Liver (tissue), 9 donors: ENCODE data around the gene SLC25A41. TPM values are rescaled to one million over a fixed set of nuclear protein-coding genes. Genes with fewer than 3 reads are reported as not detected.
"Not testable (repeated sequence)": the region's sequence is repeated elsewhere in the genome, so short reads cannot be mapped to it uniquely, and the experiment has no call there.

Experiments
- DNase-seq: peaks from one replicate; pipeline ENCODE4 v3.0.0-alpha.2; 2017; ENCODE audit warnings: low spot score
- H3K27ac ChIP-seq, 2 donors: one replicate each; pipeline ENCODE4 v1.7.0; 2013; ENCODE audit warnings: inconsistent platforms in 2 of 2, low read length in 2 of 2, control low read depth in 1 of 2, low read depth in 1 of 2, mild to moderate bottlenecking in 1 of 2
- H3K27me3 ChIP-seq, 4 donors: one replicate each; pipeline versions ENCODE4 v1.6.1 to v1.7.0; 2013; ENCODE audit warnings: low read length in 3 of 4, inconsistent platforms in 1 of 4, mild to moderate bottlenecking in 1 of 4, moderate library complexity in 1 of 4; ENCODE audit not compliant: control insufficient read depth in 4 of 4, insufficient read depth in 4 of 4
- H3K36me3 ChIP-seq, 4 donors: one replicate each; pipeline versions ENCODE4 v1.6.1 to v1.7.0; 2013; ENCODE audit warnings: low read length in 3 of 4, mild to moderate bottlenecking in 3 of 4, low read depth in 1 of 4, moderate library complexity in 1 of 4; ENCODE audit not compliant: control insufficient read depth in 4 of 4, insufficient read depth in 3 of 4
- H3K4me1 ChIP-seq, 4 donors: one replicate each; pipeline versions ENCODE4 v1.6.1 to v1.7.0; 2013; ENCODE audit warnings: low read length in 3 of 4, mild to moderate bottlenecking in 3 of 4, moderate library complexity in 1 of 4; ENCODE audit not compliant: control insufficient read depth in 4 of 4, insufficient read depth in 4 of 4
- H3K4me3 ChIP-seq, 3 donors: one replicate each; pipeline versions ENCODE4 v1.6.1 to v1.7.0; 2013; ENCODE audit warnings: low read length in 3 of 3, control low read depth in 1 of 3, low read depth in 1 of 3, mild to moderate bottlenecking in 1 of 3
- H3K9ac ChIP-seq, 2 donors: one replicate each; pipeline ENCODE4 v1.7.0; 2013; ENCODE audit warnings: low read length in 2 of 2, mild to moderate bottlenecking in 2 of 2, moderate library complexity in 2 of 2, control low read depth in 1 of 2, low read depth in 1 of 2
- H3K9me3 ChIP-seq, 4 donors: one replicate each; pipeline versions ENCODE4 v1.6.1 to v1.7.0; 2013; ENCODE audit warnings: low read length in 3 of 4; ENCODE audit not compliant: control insufficient read depth in 4 of 4
- CTCF ChIP-seq: fragments of 150-350 bp; IDR thresholded peaks from 2 replicates; pipeline ENCODE4 v1.5.1; 2017; ENCODE audit warnings: improper control_type of control experiment, low read depth, low read length; ENCODE audit not compliant: missing input control
- EGR1 ChIP-seq, 2 donors: IDR thresholded peaks; 2 replicates each; pipeline ENCODE4 v1.6.1; 2016 to 2018; ENCODE audit warnings: antibody characterized with exemption in 2 of 2, low read depth in 2 of 2
- FOXA1 ChIP-seq: IDR thresholded peaks from 2 replicates; pipeline ENCODE4 v1.6.1; 2016; ENCODE audit warnings: antibody characterized with exemption
- GABPA ChIP-seq, 2 donors: IDR thresholded peaks in 1 of 2; conservative IDR thresholded peaks in 1 of 2; 2 replicates each; pipeline ENCODE4 v1.6.1; 2016; ENCODE audit warnings: antibody characterized with exemption in 2 of 2, mild to moderate bottlenecking in 1 of 2, moderate library complexity in 1 of 2
- HNF4G ChIP-seq: IDR thresholded peaks from 2 replicates; pipeline ENCODE4 v1.6.1; 2016; ENCODE audit warnings: antibody characterized with exemption
- JUND ChIP-seq, 2 donors: IDR thresholded peaks; 2 replicates each; pipeline ENCODE4 v1.6.1; 2016; ENCODE audit warnings: antibody characterized with exemption in 2 of 2
- NR2F2 ChIP-seq: IDR thresholded peaks from 2 replicates; pipeline ENCODE4 v1.6.1; 2016; ENCODE audit warnings: antibody characterized with exemption
- RAD21 ChIP-seq, 2 donors: IDR thresholded peaks; 2 replicates each; pipeline ENCODE4 v1.6.1; 2016; ENCODE audit warnings: antibody characterized with exemption in 2 of 2, mild to moderate bottlenecking in 2 of 2
- REST ChIP-seq: IDR thresholded peaks from 2 replicates; pipeline ENCODE4 v1.6.1; 2016; ENCODE audit warnings: antibody characterized with exemption, mild to moderate bottlenecking
- RXRA ChIP-seq, 2 donors: IDR thresholded peaks; 2 replicates each; pipeline ENCODE4 v1.6.1; 2017 to 2018; ENCODE audit warnings: antibody characterized with exemption in 2 of 2, mild to moderate bottlenecking in 1 of 2
- SP1 ChIP-seq: IDR thresholded peaks from 2 replicates; pipeline ENCODE4 v1.6.1; 2018; ENCODE audit warnings: antibody characterized with exemption, mild to moderate bottlenecking
- TAF1 ChIP-seq: conservative IDR thresholded peaks from 2 replicates; pipeline ENCODE4 v1.6.1; 2016; ENCODE audit warnings: antibody characterized with exemption, mild to moderate bottlenecking
- YY1 ChIP-seq: IDR thresholded peaks from 2 replicates; pipeline ENCODE4 v1.6.1; 2016; ENCODE audit warnings: antibody characterized with exemption, mild to moderate bottlenecking
- WGBS: extraction: QIAGEN DNeasy Blood & Tissue Kit; methylation state at CpG from one replicate; pipeline ENCODE4 v1.1.7; 2013; 5-methylcytosine and 5-hydroxymethylcytosine counted together
- polyA plus RNA-seq, 2 donors: library from polyadenylated mRNA; stranded (reverse) in 1 of 2; unstranded in 1 of 2; fragments of 200-250 nt in 1 of 2; fragments of >200 nt in 1 of 2; fragmentation: Nextera tagmentation in 1 of 2; extraction: Ambion mirVana in 1 of 2; gene quantifications; one replicate each; pipeline versions ENCODE4 v1.2.1 to v1.2.3, GENCODE V29; 2013 to 2015
- total RNA-seq, 2 donors: library from RNA; depleted of rRNA; stranded (reverse); fragments of >200 nt; gene quantifications; one replicate each; pipeline ENCODE4 v1.2.3, GENCODE V29; 2014
- donor health status: healthy.
- donor health status: healthy.
- donor health status: healthy.
- donor health status: healthy.
- donor health status: healthy.

SLC25A41 gene
- total and polyA plus RNA-seq, 4 donors: 0.14 to 0.16 TPM; not detected in 2

GRCh38 chr19:6400062-6400944 lies 33.3 kb downstream of the SLC25A41 start:
- H3K27ac ChIP-seq, H3K36me3 ChIP-seq: not testable (repeated sequence)
- WGBS: 95% methylated on average over 23 of the region's 23 CpGs

GRCh38 chr19:6396305-6396704 lies 37.3 kb downstream of the SLC25A41 start:
- Histone ChIP-seq H3K36me3 (no peaks in the 10 kb centered on the region), H3K9me3 (no peaks in the 10 kb centered on the region), H3K27me3 (no peaks in the 10 kb centered on the region), H3K4me3 (no peak overlapping the region), H3K9ac (no peak overlapping the region), H3K4me1 (peaks cover 5 to 14% (median 11%) of the 10 kb centered on the region in 4 donors), H3K27ac (no peak overlapping the region)
- WGBS: 94% methylated on average over 12 of the region's 12 CpGs
- TF ChIP-seq SP1 (no peak), CTCF (no peak), GABPA (IDR thresholded peaks at IDR 0.05 in 1 of 2, conservative IDR thresholded peaks at IDR 0.05 in 1 of 2) (no peak), JUND (IDR thresholded peaks at IDR 0.05) (no peak), TAF1 (no peak), NR2F2 (no peak), EGR1 (IDR thresholded peaks at IDR 0.05; ENCODE audit: low read depth in 2 of 2) (no peak), RAD21 (IDR thresholded peaks at IDR 0.05) (no peak), FOXA1 (no peak), RXRA (IDR thresholded peaks at IDR 0.05) (no peak), YY1 (no peak), REST (no peak), HNF4G (no peak)
- no peak for DNase-seq

More at GRCh38 chr19:6400062-6400944, 33.3 kb downstream of the SLC25A41 start:
- H3K9ac ChIP-seq, H3K27me3 ChIP-seq, H3K4me3 ChIP-seq, DNase-seq, H3K4me1 ChIP-seq, H3K9me3 ChIP-seq: not testable (repeated sequence)
